ENCODE measurements around the gene ZNF436. TPM values are rescaled to one million over a fixed set of nuclear protein-coding genes. Genes with fewer than 3 reads are reported as not detected.

Gene ZNF436
- total and polyA plus RNA-seq, 2 donors (not counting 3 experiments of a cell fraction or from before 2014, with no cell fraction given), result 6.5 to 14.0 TPM

GRCh38 chr1:23358310-23358875 is 11.2 kb downstream of the ZNF436 start:
- BruUV-seq (replicated peaks), result no TSS peak
- TF ChIP-seq EZH2 (IDR thresholded peaks at IDR 0.05; ENCODE audit: borderline replicate concordance, low read depth, low read length, severe bottlenecking) (no peak), MYC (IDR thresholded peaks at IDR 0.05; ENCODE audit: low read depth, low read length) (no peak), MAX (IDR thresholded peaks at IDR 0.05; ENCODE audit: insufficient read depth, insufficient read length) (no peak), GATA2 (IDR thresholded peaks at IDR 0.05; ENCODE audit: insufficient read depth, insufficient read length, low read depth, low read length) (no peak), FOS (IDR thresholded peaks at IDR 0.05; ENCODE audit: borderline replicate concordance, insufficient read depth, low read length) (no peak), POLR2AphosphoS5 (IDR thresholded peaks at IDR 0.05; ENCODE audit: insufficient read depth, low read depth, low read length) (no peak), CTCF (IDR thresholded peaks at IDR 0.05; ENCODE audit: extremely low read depth in 1 of 2, insufficient read depth in 1 of 2, low read depth in 1 of 2, low read length in 2 of 2) (no peak), POLR2A (IDR thresholded peaks at IDR 0.05; ENCODE audit: low read depth, low read length) (no peak), JUN (IDR thresholded peaks at IDR 0.05; ENCODE audit: borderline replicate concordance, insufficient read depth, insufficient read length, low read depth) (no peak)
- no peak for FAIRE-seq

More at GRCh38 chr1:23358310-23358875, 11.2 kb downstream of the ZNF436 start:
- Histone ChIP-seq H3K9me3 (replicated peaks; ENCODE audit: control insufficient read depth, insufficient read depth, low read length) (peaks cover 24% of the 10 kb centered on the region), H4K20me1 (replicated peaks; ENCODE audit: control insufficient read depth, extremely low read depth, insufficient read depth, low read length) (no peaks in the 10 kb centered on the region), H3K4me1 (ENCODE audit: control insufficient read depth, extremely low read depth, insufficient read depth, low read length) (no peaks in the 10 kb centered on the region), H3K79me2 (ENCODE audit: control insufficient read depth, insufficient read depth, low read length) (no peaks in the 10 kb centered on the region), H3K27ac (ENCODE audit: insufficient read depth, low read depth, low read length) (no peak overlapping the region), H3K9me1 (replicated peaks; ENCODE audit: control insufficient read depth, extremely low read depth, insufficient read depth, low read length) (no peaks in the 10 kb centered on the region), H3K4me2 (ENCODE audit: insufficient read depth, low read length) (no peak overlapping the region), H3K36me3 (ENCODE audit: control insufficient read depth in 2 of 2, extremely low read depth in 1 of 2, insufficient read depth in 2 of 2, low read length in 2 of 2) (peaks cover 22 to 32% of the 10 kb centered on the region in 2 experiments), H3K27me3 (ENCODE audit: control insufficient read depth in 2 of 2, insufficient read depth in 2 of 2, low read length in 2 of 2) (no peaks in the 10 kb centered on the region), H2AFZ (ENCODE audit: low read depth, low read length) (no peak overlapping the region), H3K9ac (replicated peaks; ENCODE audit: extremely low read depth, insufficient read depth, low read length) (no peak overlapping the region), H3K4me3 (replicated peaks in 1 of 3; ENCODE audit: insufficient read depth in 1 of 3, low read depth in 1 of 3, low read length in 3 of 3) (no peak overlapping the region)
- ChIA-PET CTCF (interaction anchor here (0.7 to 1.3 kb wide), 2 partner anchors 9 to 367 kb away, joined by 3 read pairs; no protein-coding TSS in a partner anchor), POLR2A (no interaction called here)
- intact Hi-C loops (cut with micrococcal nuclease) (no loop called here), dilution Hi-C loops (cut with MboI; ENCODE audit: extremely low pct_ligation_motif_present, low sequenced_read_pairs) (no loop called here)
- DNase-seq (ENCODE audit: low read depth, low spot score), result no peak
